Endothelial cell of umbilical vein (primary cell): Measurements from ENCODE around the gene SEPTIN14. TPM values are rescaled to one million over a fixed set of nuclear protein-coding genes. Genes with fewer than 3 reads are reported as not detected.

Experiments used
- BruUV-seq: library from RNA; stranded (reverse); fragments of 400-500 nt; replicated peaks from 2 replicates; lab custom pipeline; 2021; lab: Mats Ljungman, UMichigan
- CTCF ChIA-PET: fragments of 300-600, 350-600 bp; sonication (Branson Sonifier 250); formaldehyde crosslinking; loops from one replicate; lab custom pipeline; 2021; ENCODE audit warnings: antibody characterized with exemption, inconsistent platforms; lab: Charles Lee
- POLR2A ChIA-PET: fragments of 300-600, 350-600 bp; sonication (Branson Sonifier 250); formaldehyde crosslinking; loops from one replicate; lab custom pipeline; 2021; ENCODE audit warnings: antibody characterized with exemption, inconsistent platforms; lab: Charles Lee
- DNase-seq: peaks from one replicate; pipeline ENCODE4 v3.0.0-alpha.2; 2011; ENCODE audit warnings: low read depth, low spot score
- FAIRE-seq: peaks from 2 replicates; lab custom pipeline; 2011; peaks lifted over from hg19 to GRCh38; lab: Jason Lieb, UNC
- H2AFZ ChIP-seq: 2 replicates; pipeline ENCODE4 v1.6.0; 2012; ENCODE audit warnings: low read depth, low read length, control low read depth, inconsistent platforms
- H3K27ac ChIP-seq: 2 replicates; pipeline ENCODE4 v1.5.1; 2011; ENCODE audit warnings: low read depth, mild to moderate bottlenecking, control low read depth, low read length, moderate library complexity; ENCODE audit not compliant: insufficient read depth
- H3K27me3 ChIP-seq, 2 experiments: 2 replicates each; pipeline versions ENCODE4 v1.6.0 to v1.6.1; 2011; ENCODE audit warnings: low read length in 2 of 2, mixed read lengths in 1 of 2; ENCODE audit not compliant: control insufficient read depth in 2 of 2, insufficient read depth in 2 of 2
- H3K36me3 ChIP-seq, 2 experiments: 2 replicates in 1 of 2; 3 replicates in 1 of 2; pipeline ENCODE4 v1.5.1; 2011; ENCODE audit warnings: low read length in 2 of 2, mild to moderate bottlenecking in 1 of 2, moderate library complexity in 1 of 2; ENCODE audit not compliant: control insufficient read depth in 2 of 2, insufficient read depth in 2 of 2; ENCODE audit errors: extremely low read depth in 1 of 2
- H3K4me1 ChIP-seq: 3 replicates; pipeline ENCODE4 v1.5.1; 2011; ENCODE audit warnings: mild to moderate bottlenecking, low read length; ENCODE audit not compliant: control insufficient read depth, insufficient read depth; ENCODE audit errors: extremely low read depth
- H3K4me2 ChIP-seq: 2 replicates; pipeline ENCODE4 v1.6.1; 2011; ENCODE audit warnings: low read length, control low read depth, mixed read lengths; ENCODE audit not compliant: insufficient read depth
- H3K4me3 ChIP-seq, 3 experiments: fragments of 200-600 bp in 1 of 3; sonication (generic), shearing (Covaris generic) in 1 of 3; replicated peaks in 1 of 3; 2 replicates each; pipeline ENCODE4 v1.5.1; 2011 to 2016; ENCODE audit warnings: control low read depth in 3 of 3, low read length in 3 of 3, mild to moderate bottlenecking in 2 of 3, inconsistent platforms in 1 of 3, low read depth in 1 of 3, moderate library complexity in 1 of 3; ENCODE audit not compliant: insufficient read depth in 1 of 3
- H3K79me2 ChIP-seq: 2 replicates; pipeline ENCODE4 v1.6.0; 2012; ENCODE audit warnings: low read length, inconsistent platforms; ENCODE audit not compliant: control insufficient read depth, insufficient read depth
- H3K9ac ChIP-seq: replicated peaks from 2 replicates; pipeline ENCODE3; 2011; ENCODE audit warnings: low read length, control low read depth; ENCODE audit not compliant: insufficient read depth; ENCODE audit errors: extremely low read depth
- H3K9me1 ChIP-seq: replicated peaks from 3 replicates; pipeline ENCODE4 v1.6.0; 2011; ENCODE audit warnings: mild to moderate bottlenecking, low read length; ENCODE audit not compliant: control insufficient read depth, insufficient read depth; ENCODE audit errors: extremely low read depth
- H3K9me3 ChIP-seq: replicated peaks from 2 replicates; pipeline ENCODE4 v1.5.1; 2012; ENCODE audit warnings: low read length, inconsistent platforms; ENCODE audit not compliant: control insufficient read depth, insufficient read depth
- H4K20me1 ChIP-seq: replicated peaks from 2 replicates; pipeline ENCODE3; 2011; ENCODE audit warnings: mild to moderate bottlenecking, low read length; ENCODE audit not compliant: control insufficient read depth, insufficient read depth; ENCODE audit errors: extremely low read depth
- CTCF ChIP-seq, 2 donors: IDR thresholded peaks; 1 replicate in 1 of 2; 2 replicates in 1 of 2; pipeline ENCODE4 v1.5.1; 2011; ENCODE audit warnings: low read length in 2 of 2, mild to moderate bottlenecking in 2 of 2, moderate library complexity in 2 of 2, control low read depth in 1 of 2, inconsistent platforms in 1 of 2, low read depth in 1 of 2; ENCODE audit not compliant: insufficient read depth in 1 of 2; ENCODE audit errors: extremely low read depth in 1 of 2
- EZH2 ChIP-seq: IDR thresholded peaks from 2 replicates; pipeline ENCODE4 v1.6.1; 2012; ENCODE audit warnings: borderline replicate concordance, low read depth, mild to moderate bottlenecking, moderate library complexity, low read length, inconsistent platforms; ENCODE audit not compliant: severe bottlenecking
- FOS ChIP-seq: IDR thresholded peaks from 2 replicates; pipeline ENCODE4 v1.6.1; 2011; ENCODE audit warnings: mild to moderate bottlenecking, low read length, moderate library complexity, borderline replicate concordance; ENCODE audit not compliant: insufficient read depth
- GATA2 ChIP-seq: IDR thresholded peaks from 2 replicates; pipeline ENCODE4 v1.7.0; 2011; ENCODE audit warnings: low read depth, mild to moderate bottlenecking, moderate library complexity, mixed read lengths, low read length; ENCODE audit not compliant: insufficient read length, insufficient read depth
- JUN ChIP-seq: IDR thresholded peaks from 2 replicates; pipeline ENCODE4 v1.6.1; 2011; ENCODE audit warnings: borderline replicate concordance, low read depth; ENCODE audit not compliant: insufficient read length, insufficient read depth
- MAX ChIP-seq: IDR thresholded peaks from 2 replicates; pipeline ENCODE4 v1.6.1; 2011; ENCODE audit not compliant: insufficient read depth, insufficient read length
- MYC ChIP-seq: IDR thresholded peaks from one replicate; pipeline ENCODE4 v1.6.1; 2011; ENCODE audit warnings: mild to moderate bottlenecking, low read depth, low read length
- POLR2A ChIP-seq: IDR thresholded peaks from 2 replicates; pipeline ENCODE4 v1.6.1; 2012; ENCODE audit warnings: low read depth, mild to moderate bottlenecking, control low read depth, low read length
- POLR2AphosphoS5 ChIP-seq: IDR thresholded peaks from 2 replicates; pipeline ENCODE4 v1.6.1; 2012; ENCODE audit warnings: low read depth, mild to moderate bottlenecking, control low read depth, low read length, moderate library complexity; ENCODE audit not compliant: insufficient read depth
- dilution Hi-C: fragments of 300-500 bp; cut with MboI; formaldehyde crosslinking; loops from one replicate; pipeline ENCODE4 v1.15.0; 2019; ENCODE audit warnings: low sequenced_read_pairs; ENCODE audit not compliant: extremely low pct_ligation_motif_present
- intact Hi-C: fragments of 100-400 bp; cut with micrococcal nuclease; formaldehyde crosslinking; loops from one replicate; pipeline ENCODE4 v1.10.0; 2022
- polyA plus RNA-seq, 4 experiments: library from polyadenylated mRNA; depleted of rRNA in 3 of 4; stranded (reverse) in 3 of 4; unstranded in 1 of 4; fragments of >200 nt; gene quantifications; 2 replicates each; pipeline versions ENCODE4 v1.2.1 to v1.2.3, GENCODE V29; 2011 to 2012; ENCODE audit warnings: missing spikeins in 1 of 4
- total RNA-seq: library from RNA; stranded (reverse); gene quantifications from 2 replicates; pipeline ENCODE4 v1.2.3, GENCODE V29; 2021

Gene SEPTIN14
- total and polyA plus RNA-seq, 2 donors (not counting 3 experiments of a cell fraction or from before 2014, with no cell fraction given) = not detected

GRCh38 chr7:55878691-55879090, 16.1 kb upstream of the SEPTIN14 start:
- intact Hi-C loops (no loop called here), dilution Hi-C loops (no loop called here)
- no peaks in the 10 kb centered on the region for H3K79me2 ChIP-seq
- H3K4me3 ChIP-seq = no peak overlapping the region
- DNase-seq (no peak), FAIRE-seq (no peak)
- ChIA-PET CTCF (no interaction called here), POLR2A (no interaction called here)
- H3K27ac ChIP-seq = no peak overlapping the region
- no peaks in the 10 kb centered on the region for H3K9me3 ChIP-seq
- no peaks in the 10 kb centered on the region for H3K27me3 ChIP-seq
- BruUV-seq = no TSS peak
- no peak for TF ChIP-seq CTCF (IDR thresholded peaks at IDR 0.05; ENCODE audit: extremely low read depth in 1 of 2, insufficient read depth in 1 of 2, low read depth in 1 of 2, low read length in 2 of 2)
- no peak for TF ChIP-seq JUN
- no peak for TF ChIP-seq POLR2A
- no peak for TF ChIP-seq FOS
- no peak for TF ChIP-seq MYC
- no peak for TF ChIP-seq GATA2
- TF ChIP-seq MAX = no peak
- TF ChIP-seq POLR2AphosphoS5 = no peak
- TF ChIP-seq EZH2 = no peak
- no peak overlapping the region for H3K9ac ChIP-seq
- no peaks in the 10 kb centered on the region for H4K20me1 ChIP-seq
- H3K36me3 ChIP-seq = no peaks in the 10 kb centered on the region
- H3K9me1 ChIP-seq = no peaks in the 10 kb centered on the region
- no peak overlapping the region for H3K4me2 ChIP-seq
- no peak overlapping the region for H2AFZ ChIP-seq
- no peaks in the 10 kb centered on the region for H3K4me1 ChIP-seq
